Heart left ventricle (tissue), 13 donors: ENCODE data around the gene PHKA1.

Source experiments
- POLR2A ChIP-seq, 2 donors: fragments of 450-650 bp; IDR thresholded peaks; one replicate each; pipeline ENCODE4 v1.6.1; 2017; ENCODE audit warnings: antibody characterized with exemption in 2 of 2, mild to moderate bottlenecking in 2 of 2, moderate library complexity in 2 of 2
- TF ChIP-seq, protein P1 (sequence below), 12 donors: fragments of 200-600 bp; sonication (generic) in 4 of 12; IDR thresholded peaks; one replicate each; pipeline versions ENCODE4 v1.5.0 to v1.8.0; 2018 to 2022; ENCODE audit warnings: antibody characterized with exemption in 12 of 12, mild to moderate bottlenecking in 5 of 12
- donor health status: ischemic (EF 13 %, LVEDD 7.1; RV severe dilation, severe dysfunction).
- donor health status: DM: no; HTN: yes; CAD: no.
- donor health status: DM: no; HTN: no; CAD: no.
- donor health status: ischemic (EF 25% LVEDD 6.9; RV normal size, moderate dysfunction).
- donor health status: ischemic (EF 25% LVEDD 5.7; RV mildly dilated, moderate dysfunction).
- donor health status: ischemic (EF 35%, LVEDD 5.7; RV mildly dilated, moderate dysfunction).
- donor health status: nonischemic (EF 11% LVEDD 7.7; RV severe dilation, severe dysfunction).
- donor health status: DM: yes; HTN: yes; CAD: no.
- donor health status: PGD.
- donor health status: ischemic (EF 29% LVEDD 5.4; RV normal size, mild dysfunction).
- donor health status: nonischemic (EF 23%, LVEDD 6.1; RV moderate dilation, normal function).

DNA sequence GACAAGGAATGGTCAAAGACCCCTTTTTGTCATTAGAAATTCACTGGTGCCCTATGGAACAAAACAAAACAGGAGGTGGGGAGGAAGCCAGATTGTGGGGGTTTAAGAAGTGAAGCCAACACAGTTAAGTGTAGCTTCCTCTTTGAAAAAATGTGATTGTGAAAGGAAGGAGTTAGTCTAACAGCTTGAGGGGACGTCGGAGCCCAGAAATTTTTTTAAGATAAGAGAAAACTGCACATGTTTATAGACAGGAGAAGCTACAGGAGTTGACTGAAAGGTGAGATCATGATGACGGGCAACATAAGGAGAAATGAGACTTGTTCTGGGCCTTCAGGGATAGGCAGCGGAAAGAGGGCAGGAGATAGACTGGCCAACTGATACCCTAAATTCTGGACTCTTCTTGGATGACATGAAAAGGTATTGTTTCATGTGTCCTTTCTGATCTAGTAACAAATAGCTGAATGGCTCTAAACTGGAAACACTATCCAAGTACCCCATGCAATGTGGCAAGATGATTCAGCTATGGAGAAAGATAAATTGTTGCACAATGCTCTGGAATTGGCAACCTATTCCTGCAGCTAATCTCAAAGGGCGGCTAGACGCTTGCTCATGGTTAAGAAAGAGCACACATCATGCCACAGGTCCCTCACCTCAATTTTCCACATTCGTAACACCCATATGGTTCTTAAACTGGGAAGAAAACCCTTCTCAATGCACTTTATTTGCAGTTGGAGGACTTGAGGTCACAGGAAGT is 137.8 kb downstream of the PHKA1 start:
- TF ChIP-seq, protein P1, sequence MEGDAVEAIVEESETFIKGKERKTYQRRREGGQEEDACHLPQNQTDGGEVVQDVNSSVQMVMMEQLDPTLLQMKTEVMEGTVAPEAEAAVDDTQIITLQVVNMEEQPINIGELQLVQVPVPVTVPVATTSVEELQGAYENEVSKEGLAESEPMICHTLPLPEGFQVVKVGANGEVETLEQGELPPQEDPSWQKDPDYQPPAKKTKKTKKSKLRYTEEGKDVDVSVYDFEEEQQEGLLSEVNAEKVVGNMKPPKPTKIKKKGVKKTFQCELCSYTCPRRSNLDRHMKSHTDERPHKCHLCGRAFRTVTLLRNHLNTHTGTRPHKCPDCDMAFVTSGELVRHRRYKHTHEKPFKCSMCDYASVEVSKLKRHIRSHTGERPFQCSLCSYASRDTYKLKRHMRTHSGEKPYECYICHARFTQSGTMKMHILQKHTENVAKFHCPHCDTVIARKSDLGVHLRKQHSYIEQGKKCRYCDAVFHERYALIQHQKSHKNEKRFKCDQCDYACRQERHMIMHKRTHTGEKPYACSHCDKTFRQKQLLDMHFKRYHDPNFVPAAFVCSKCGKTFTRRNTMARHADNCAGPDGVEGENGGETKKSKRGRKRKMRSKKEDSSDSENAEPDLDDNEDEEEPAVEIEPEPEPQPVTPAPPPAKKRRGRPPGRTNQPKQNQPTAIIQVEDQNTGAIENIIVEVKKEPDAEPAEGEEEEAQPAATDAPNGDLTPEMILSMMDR (IDR thresholded peaks at IDR 0.05), result no peak
- no peak for TF ChIP-seq POLR2A (IDR thresholded peaks at IDR 0.05)
